Hepatocyte (in vitro differentiated cells): ENCODE results near the gene ARHGAP6. TPM values are rescaled to one million over a fixed set of nuclear protein-coding genes. Genes with fewer than 3 reads are reported as not detected.

Experiments used
- DNase-seq: peaks from one replicate; pipeline ENCODE4 v3.0.0-alpha.2; 2016; ENCODE audit warnings: low spot score
- H2AFZ ChIP-seq: fragments of 200-600 bp; sonication (generic); 2 replicates; pipeline ENCODE4 v1.6.0; 2016; ENCODE audit warnings: antibody characterized with exemption, mild to moderate bottlenecking
- H3K27ac ChIP-seq: fragments of 200-600 bp; sonication (generic); 2 replicates; pipeline ENCODE4 v1.5.1; 2016; ENCODE audit warnings: mild to moderate bottlenecking
- H3K27me3 ChIP-seq: fragments of 200-600 bp; sonication (generic); 2 replicates; pipeline ENCODE4 v1.6.1; 2016
- H3K36me3 ChIP-seq: fragments of 200-600 bp; sonication (generic); replicated peaks from 2 replicates; pipeline ENCODE4 v1.5.1; 2016; ENCODE audit warnings: low read depth; ENCODE audit not compliant: insufficient read depth
- H3K4me1 ChIP-seq: fragments of 200-600 bp; sonication (generic); 2 replicates; pipeline ENCODE4 v1.5.1; 2016; ENCODE audit warnings: mild to moderate bottlenecking, moderate library complexity; ENCODE audit not compliant: insufficient read depth
- H3K4me2 ChIP-seq: fragments of 200-600 bp; sonication (generic); 2 replicates; pipeline ENCODE4 v1.6.0; 2016
- H3K4me3 ChIP-seq: fragments of 200-600 bp; sonication (generic); 2 replicates; pipeline ENCODE4 v1.5.1; 2016; ENCODE audit warnings: mild to moderate bottlenecking
- H3K79me2 ChIP-seq: fragments of 200-600 bp; sonication (generic); 2 replicates; pipeline ENCODE4 v1.6.0; 2017; ENCODE audit warnings: mild to moderate bottlenecking
- H3K9me2 ChIP-seq: fragments of 200-600 bp; sonication (generic); replicated peaks from 2 replicates; pipeline ENCODE4 v1.6.0; 2017; ENCODE audit warnings: mild to moderate bottlenecking; ENCODE audit not compliant: insufficient read depth
- H3K9me3 ChIP-seq: fragments of 200-600 bp; sonication (generic); 2 replicates; pipeline ENCODE4 v1.5.1; 2016; ENCODE audit warnings: low read depth, mild to moderate bottlenecking
- H4K20me1 ChIP-seq: fragments of 200-600 bp; sonication (generic); 2 replicates; pipeline ENCODE4 v1.6.0; 2016; ENCODE audit warnings: mild to moderate bottlenecking; ENCODE audit not compliant: insufficient read depth, poor library complexity, severe bottlenecking
- CTCF ChIP-seq: fragments of 200-600 bp; sonication (generic); IDR thresholded peaks from 2 replicates; pipeline ENCODE4 v1.5.1; 2016; ENCODE audit warnings: antibody characterized with exemption, mild to moderate bottlenecking; ENCODE audit not compliant: poor library complexity
- EZH2 ChIP-seq: fragments of 200-600 bp; sonication (generic); IDR thresholded peaks from 2 replicates; pipeline ENCODE4 v1.6.1; 2016; ENCODE audit warnings: antibody characterized with exemption, mild to moderate bottlenecking, borderline replicate concordance
- EZH2phosphoT487 ChIP-seq: fragments of 200-600 bp; sonication (generic); IDR thresholded peaks from one replicate; pipeline ENCODE4 v1.6.1; 2018; ENCODE audit warnings: antibody characterized with exemption, mild to moderate bottlenecking, low read depth, moderate library complexity; ENCODE audit not compliant: unreplicated experiment, severe bottlenecking
- WGBS: methylation state at CpG from one replicate; pipeline ENCODE4 v1.1.6; 2016; ENCODE audit warnings: low lambda C conversion rate; ENCODE audit errors: missing lambda C conversion rate; 5-methylcytosine and 5-hydroxymethylcytosine counted together
- polyA plus RNA-seq: library from polyadenylated mRNA; unstranded; fragments of >200 nt; fragmentation: Nextera tagmentation; extraction: Ambion mirVana; gene quantifications from 2 replicates; pipeline ENCODE4 v1.2.1, GENCODE V29; 2016
- total RNA-seq: library from RNA; depleted of rRNA; stranded (reverse); fragments of >200 nt; gene quantifications from 2 replicates; pipeline ENCODE4 v1.2.3, GENCODE V29; 2014

Gene ARHGAP6
- total and polyA plus RNA-seq, 2 experiments from 2014 or later, result 4.9 to 6.9 TPM

- no peak for DNase-seq
- WGBS, result 63% methylated on average over 9 of the region's 9 CpGs
- Histone ChIP-seq H3K36me3 (no peaks in the 10 kb centered on the region), H3K4me2 (peak overlapping the region; percentile 75), H3K9me2 (no peaks in the 10 kb centered on the region), H4K20me1 (no peaks in the 10 kb centered on the region), H3K4me1 (no peaks in the 10 kb centered on the region), H3K4me3 (peak overlapping the region; percentile 59), H2AFZ (no peak overlapping the region), H3K79me2 (peaks cover 15% of the 10 kb centered on the region), H3K9me3 (no peaks in the 10 kb centered on the region), H3K27ac (peak overlapping the region; percentile 91), H3K27me3 (no peaks in the 10 kb centered on the region)
- TF ChIP-seq CTCF, result no peak
- TF ChIP-seq EZH2, result no peak
- no peak for TF ChIP-seq EZH2phosphoT487
Measured at GRCh38 chrX:11111947-11112346, 553.8 kb downstream of the ARHGAP6 start.

GRCh38 chrX:11111037-11111851 lies 554.5 kb downstream of the ARHGAP6 start, which contains the start of gene HCCS:
Gene HCCS, plus strand, starts transcription at chrX:11111332. Its CDS starts 729 bp downstream, at chrX:11112061.
- Histone ChIP-seq H2AFZ (peak within 1 kb of the TSS; percentile 49), H3K27ac (peak within 1 kb of the TSS; percentile 91), H3K4me3 (peak within 1 kb of the TSS; percentile 59), H3K4me2 (peak within 1 kb of the TSS; percentile 75), H3K27me3 (no peaks in the 10 kb centered on the region), H3K9me2 (no peaks in the 10 kb centered on the region), H3K9me3 (no peaks in the 10 kb centered on the region), H4K20me1 (no peaks in the 10 kb centered on the region), H3K36me3 (no peaks in the 10 kb centered on the region), H3K79me2 (peaks cover 15% of the 10 kb centered on the region), H3K4me1 (no peaks in the 10 kb centered on the region)
- TF ChIP-seq CTCF, result no peak
- TF ChIP-seq EZH2, result no peak
- no peak for TF ChIP-seq EZH2phosphoT487
- peak; percentile 86 for DNase-seq
- WGBS, result 48% methylated on average over 58 of the region's 58 CpGs

- Histone ChIP-seq H3K36me3 (no peaks in the 10 kb centered on the region), H3K79me2 (peaks cover 15% of the 10 kb centered on the region), H3K27ac (no peak overlapping the region), H3K9me3 (no peaks in the 10 kb centered on the region), H4K20me1 (no peaks in the 10 kb centered on the region), H3K4me3 (no peak overlapping the region), H3K9me2 (no peaks in the 10 kb centered on the region), H3K27me3 (no peaks in the 10 kb centered on the region), H2AFZ (no peak overlapping the region), H3K4me2 (no peak overlapping the region), H3K4me1 (no peaks in the 10 kb centered on the region)
- WGBS, result 86% methylated on average over 2 of the region's 2 CpGs
- TF ChIP-seq CTCF (no peak), EZH2 (no peak), EZH2phosphoT487 (no peak)
- no peak for DNase-seq
Measured at GRCh38 chrX:11109968-11110367, 555.8 kb downstream of the ARHGAP6 start.
